GM12874 (cell line): ENCODE data around the gene C16orf90.

Experiments
- TF ChIP-seq, protein P1 (sequence below): IDR thresholded peaks from 2 replicates; pipeline ENCODE4 v1.5.1; 2011; ENCODE audit warnings: low read depth, mild to moderate bottlenecking, control low read depth, low read length, moderate library complexity; ENCODE audit not compliant: insufficient read depth

The C16orf90 gene

GRCh38 chr16:3458278-3458851, 36.9 kb downstream of the C16orf90 start:
- TF ChIP-seq, protein P1, sequence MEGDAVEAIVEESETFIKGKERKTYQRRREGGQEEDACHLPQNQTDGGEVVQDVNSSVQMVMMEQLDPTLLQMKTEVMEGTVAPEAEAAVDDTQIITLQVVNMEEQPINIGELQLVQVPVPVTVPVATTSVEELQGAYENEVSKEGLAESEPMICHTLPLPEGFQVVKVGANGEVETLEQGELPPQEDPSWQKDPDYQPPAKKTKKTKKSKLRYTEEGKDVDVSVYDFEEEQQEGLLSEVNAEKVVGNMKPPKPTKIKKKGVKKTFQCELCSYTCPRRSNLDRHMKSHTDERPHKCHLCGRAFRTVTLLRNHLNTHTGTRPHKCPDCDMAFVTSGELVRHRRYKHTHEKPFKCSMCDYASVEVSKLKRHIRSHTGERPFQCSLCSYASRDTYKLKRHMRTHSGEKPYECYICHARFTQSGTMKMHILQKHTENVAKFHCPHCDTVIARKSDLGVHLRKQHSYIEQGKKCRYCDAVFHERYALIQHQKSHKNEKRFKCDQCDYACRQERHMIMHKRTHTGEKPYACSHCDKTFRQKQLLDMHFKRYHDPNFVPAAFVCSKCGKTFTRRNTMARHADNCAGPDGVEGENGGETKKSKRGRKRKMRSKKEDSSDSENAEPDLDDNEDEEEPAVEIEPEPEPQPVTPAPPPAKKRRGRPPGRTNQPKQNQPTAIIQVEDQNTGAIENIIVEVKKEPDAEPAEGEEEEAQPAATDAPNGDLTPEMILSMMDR = no peak

- TF ChIP-seq, protein P1 = peak; percentile 70
Measured at GRCh38 chr16:3457434-3458252, 37.6 kb downstream of the C16orf90 start.

- TF ChIP-seq, protein P1 = no peak
Measured at GRCh38 chr16:3454631-3455147, 40.6 kb downstream of the C16orf90 start.

DNA sequence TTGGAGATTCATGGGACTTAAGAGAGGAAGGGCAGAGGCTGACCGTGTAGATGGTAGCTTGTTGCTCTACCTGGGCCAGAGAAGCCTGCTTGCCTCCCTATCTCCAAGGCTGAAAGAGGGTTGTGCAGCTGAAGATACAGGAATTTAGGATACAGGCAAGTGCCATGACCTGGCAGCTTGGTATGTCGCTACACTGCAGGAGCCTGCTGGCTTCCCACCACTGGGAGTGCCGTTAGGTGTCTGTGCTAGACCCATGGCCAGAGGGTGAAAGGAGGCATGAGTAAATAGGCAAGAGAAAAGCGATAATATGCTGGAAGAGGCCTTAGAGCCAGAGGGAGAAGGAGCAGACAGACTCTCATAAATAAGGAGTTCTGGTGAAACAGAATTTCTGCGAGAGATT, 41.2 kb downstream of the C16orf90 start:
- TF ChIP-seq, protein P1 = no peak

DNA sequence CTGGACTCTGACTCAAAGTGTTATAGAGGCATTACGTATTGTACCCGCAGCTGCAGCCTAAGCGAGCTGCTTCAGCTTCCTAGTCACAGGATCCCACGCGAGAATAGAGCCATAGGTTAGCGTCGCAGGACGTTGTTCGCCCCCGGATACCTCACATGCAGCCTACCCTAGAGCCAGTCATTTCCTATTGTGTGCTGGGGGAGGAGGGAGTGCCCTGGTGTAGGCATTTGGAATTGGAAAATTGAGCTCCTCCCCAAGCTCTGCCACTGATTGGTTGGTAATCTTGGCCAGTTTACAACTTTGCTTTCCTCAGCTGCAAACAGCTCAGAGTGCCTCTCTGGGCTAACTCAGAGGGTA, 51.3 kb downstream of the C16orf90 start:
- TF ChIP-seq, protein P1 = no peak
